Measurements from ENCODE around the gene ANO10. TPM values are rescaled to one million over a fixed set of nuclear protein-coding genes. Genes with fewer than 3 reads are reported as not detected.

Gene ANO10
- total RNA-seq, 2 donors from 2014 or later = 6.8 to 7.9 TPM

DNA sequence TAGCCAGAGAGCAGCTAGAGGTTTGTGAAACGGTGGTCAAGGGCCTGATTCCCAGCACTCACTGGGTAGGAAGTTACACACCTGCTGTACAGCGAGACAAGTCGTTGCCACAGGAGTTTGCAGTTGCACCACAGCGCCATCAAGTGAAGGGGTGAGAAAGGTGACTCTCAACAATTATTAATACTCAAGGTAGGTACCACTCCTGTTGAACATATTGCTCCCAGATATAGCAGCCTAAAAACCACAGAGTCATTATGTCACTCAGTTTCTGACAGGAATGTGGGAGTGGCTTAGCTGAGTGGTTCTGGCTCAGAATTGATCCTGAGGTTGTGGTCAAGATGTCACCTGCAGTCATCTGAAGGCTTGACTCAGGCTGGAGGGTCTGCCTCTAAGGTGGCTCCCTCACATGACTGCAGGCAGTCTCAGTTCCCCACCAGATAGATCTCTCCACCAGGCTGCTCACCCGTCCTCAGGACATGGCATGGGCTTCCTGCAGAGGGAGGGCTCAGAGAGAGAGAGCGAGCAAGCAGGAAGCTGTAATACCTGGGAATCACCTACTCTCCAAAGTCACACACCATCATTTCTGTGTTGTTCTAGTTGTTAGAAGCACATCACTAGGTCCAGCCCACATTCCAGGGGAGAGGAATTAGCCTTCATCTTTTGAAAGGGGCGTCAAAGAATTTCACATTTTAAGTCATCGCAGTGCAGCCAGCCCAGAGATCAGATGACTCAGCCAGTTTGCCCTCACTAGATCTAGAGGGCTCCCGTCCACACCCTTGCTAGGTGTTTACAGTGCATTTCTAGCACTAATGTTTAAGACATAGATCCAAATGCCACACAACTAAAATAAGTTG lies 17.0 kb upstream of the ANO10 start:
- ATAC-seq (peak; percentile 44 to 52), DNase-seq (ENCODE audit: low spot score in 2 of 2) (peak in 1 of 2 donors; percentile 39)
- Mint-ChIP-seq H3K27ac (peak overlapping the region in 1 of 2 donors; percentile 52), H3K9me3 (no peaks in the 10 kb centered on the region), H3K36me3 (no peaks in the 10 kb centered on the region)

DNA sequence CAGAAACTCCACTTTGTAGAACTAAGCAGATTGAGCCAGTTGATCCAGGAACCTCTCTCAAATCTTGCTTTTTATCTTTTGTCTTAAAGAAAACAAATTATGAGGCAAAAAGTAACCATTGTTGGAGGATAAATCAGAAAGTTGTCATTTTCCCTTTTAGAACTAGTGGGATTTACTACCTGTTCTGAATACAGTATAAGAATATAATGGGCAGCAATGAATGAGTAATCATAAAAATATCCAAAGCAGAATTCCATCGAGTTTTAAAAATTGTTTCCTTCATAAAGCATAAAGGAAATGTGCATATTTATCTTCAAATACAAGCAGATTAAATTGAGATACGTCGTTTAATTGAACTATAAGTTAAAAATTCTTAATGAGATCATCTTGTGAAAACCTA lies 15.9 kb upstream of the ANO10 start:
- no peak overlapping the region for H3K27ac Mint-ChIP-seq
- no peaks in the 10 kb centered on the region for H3K36me3 Mint-ChIP-seq
- no peaks in the 10 kb centered on the region for H3K9me3 Mint-ChIP-seq
- no peak for ATAC-seq
- no peak for DNase-seq (ENCODE audit: low spot score in 2 of 2)

DNA sequence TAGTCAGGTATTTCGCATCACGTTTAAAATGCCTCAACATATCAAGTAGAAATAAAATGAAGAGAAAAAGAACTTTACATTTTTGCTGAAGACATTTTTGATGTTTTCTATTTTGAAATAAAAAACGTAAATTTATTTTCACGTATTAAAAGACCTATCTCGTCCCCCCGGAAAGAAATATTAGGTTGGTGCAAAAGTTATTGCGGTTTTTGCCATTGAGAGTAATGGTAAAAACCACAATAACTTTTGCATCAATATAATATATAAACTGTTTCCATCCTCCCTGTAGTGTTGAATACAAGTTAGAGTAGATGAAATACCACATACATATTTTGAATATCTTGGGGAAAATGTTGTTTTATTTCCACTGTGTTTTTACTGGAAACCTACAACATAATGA lies 11.2 kb upstream of the ANO10 start:
- Mint-ChIP-seq H3K36me3 (peaks cover 0 to 16% of the 10 kb centered on the region in 2 donors), H3K9me3 (peaks cover 7 to 13% of the 10 kb centered on the region in 2 donors), H3K27ac (no peak overlapping the region)
- ATAC-seq (no peak), DNase-seq (ENCODE audit: low spot score in 2 of 2) (no peak)

DNA sequence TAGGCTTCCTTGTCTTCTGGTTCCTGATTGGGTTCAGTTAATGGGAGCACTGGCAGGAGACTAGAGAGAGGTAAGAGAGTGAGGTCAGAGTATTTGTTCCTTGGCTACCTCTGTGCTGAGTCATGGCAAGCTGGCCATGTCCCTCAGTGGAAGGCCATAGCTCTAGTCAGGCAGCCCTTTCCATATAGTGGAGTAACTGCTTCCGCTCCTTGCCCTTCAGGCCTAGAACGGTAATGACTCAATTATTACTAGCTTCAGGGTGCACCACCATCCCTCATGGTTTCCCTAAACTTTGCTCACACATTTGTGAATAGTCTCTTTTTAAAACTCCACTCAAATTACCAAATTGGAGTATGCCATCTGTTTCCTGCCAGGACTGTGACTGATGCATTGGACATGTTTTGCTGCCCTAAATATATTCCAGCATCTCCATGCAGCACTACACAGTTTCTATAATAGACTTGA lies 10.5 kb upstream of the ANO10 start:
- no peak for ATAC-seq
- no peak for DNase-seq (ENCODE audit: low spot score in 2 of 2)
- peaks cover 7 to 13% of the 10 kb centered on the region in 2 donors for H3K9me3 Mint-ChIP-seq
- peaks cover 0 to 16% of the 10 kb centered on the region in 2 donors for H3K36me3 Mint-ChIP-seq
- H3K27ac Mint-ChIP-seq = no peak overlapping the region

DNA sequence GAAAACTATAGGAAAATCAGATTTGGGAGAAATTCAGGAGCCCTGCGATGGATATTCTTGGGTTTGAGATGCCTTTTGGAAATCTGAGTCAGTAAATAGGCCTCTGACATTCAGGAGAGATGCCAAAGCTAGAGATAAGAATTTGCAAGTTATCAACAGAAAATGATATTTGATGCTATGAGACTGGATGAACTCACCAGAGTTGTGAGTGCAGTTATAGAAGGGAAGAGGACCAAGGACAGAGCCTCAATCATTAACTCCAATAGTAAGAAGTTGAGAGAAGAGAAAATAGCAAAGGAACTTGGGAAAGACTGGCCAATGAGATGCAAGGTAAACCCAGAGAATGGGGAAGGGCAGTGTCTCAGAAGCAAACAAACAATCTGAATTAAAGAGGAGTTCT lies 7.9 kb upstream of the ANO10 start:
- H3K27ac Mint-ChIP-seq = peak overlapping the region in 1 of 2 donors; percentile 29
- no peak for DNase-seq (ENCODE audit: low spot score in 2 of 2)

DNA sequence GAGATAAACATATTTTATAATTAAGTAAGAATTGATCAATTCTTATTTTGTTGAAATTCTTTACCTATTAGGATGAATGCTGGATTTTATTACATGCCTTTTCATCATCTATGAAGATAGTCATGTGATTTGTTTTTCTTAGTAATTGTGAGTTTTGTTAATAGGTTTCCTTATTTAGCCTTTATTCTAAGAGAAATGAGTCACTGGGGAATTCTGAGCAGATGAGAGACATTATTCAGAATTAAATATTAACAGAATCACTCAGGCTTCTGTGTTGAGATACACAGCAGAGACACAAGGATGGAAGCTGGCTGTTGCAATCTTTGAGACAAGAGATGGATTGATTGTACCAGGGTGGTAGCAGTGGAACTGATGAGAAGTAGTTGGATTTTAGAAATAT lies 7.4 kb upstream of the ANO10 start:
- ATAC-seq = no peak
- Mint-ChIP-seq H3K36me3 (peaks cover 0 to 16% of the 10 kb centered on the region in 2 donors), H3K27ac (peak overlapping the region in 1 of 2 donors; percentile 29), H3K9me3 (peaks cover 7 to 13% of the 10 kb centered on the region in 2 donors)
- DNase-seq (ENCODE audit: low spot score in 2 of 2) = no peak

More for the DNA sequence above, 7.9 kb upstream of the ANO10 start:
- Mint-ChIP-seq H3K9me3 (peaks cover 7 to 13% of the 10 kb centered on the region in 2 donors), H3K36me3 (peaks cover 0 to 16% of the 10 kb centered on the region in 2 donors)
- no peak for ATAC-seq

DNA sequence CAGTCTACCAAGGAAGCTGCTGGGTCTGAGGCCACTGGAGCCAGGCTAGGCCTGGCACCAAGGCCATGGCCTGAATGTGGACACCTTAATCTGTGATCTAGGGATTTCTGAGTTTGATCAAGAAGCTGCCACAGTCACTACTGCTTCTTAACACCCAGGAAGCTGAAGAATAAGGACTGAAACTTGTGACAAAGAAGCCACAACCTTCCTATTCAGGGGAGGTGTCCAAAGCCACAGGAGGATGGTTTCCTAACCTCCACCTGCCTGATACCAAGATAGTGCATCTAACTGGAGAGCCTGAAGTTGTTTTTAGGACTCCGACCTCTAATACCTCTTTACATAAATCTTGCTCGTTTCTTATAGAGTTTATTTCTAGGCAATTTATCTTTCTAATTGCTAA lies 5.5 kb upstream of the ANO10 start:
- Mint-ChIP-seq H3K9me3 (peaks cover 7 to 13% of the 10 kb centered on the region in 2 donors), H3K27ac (no peak overlapping the region), H3K36me3 (peaks cover 0 to 16% of the 10 kb centered on the region in 2 donors)
- DNase-seq (ENCODE audit: low spot score in 2 of 2) (no peak), ATAC-seq (peak; percentile 78 to 91)

DNA sequence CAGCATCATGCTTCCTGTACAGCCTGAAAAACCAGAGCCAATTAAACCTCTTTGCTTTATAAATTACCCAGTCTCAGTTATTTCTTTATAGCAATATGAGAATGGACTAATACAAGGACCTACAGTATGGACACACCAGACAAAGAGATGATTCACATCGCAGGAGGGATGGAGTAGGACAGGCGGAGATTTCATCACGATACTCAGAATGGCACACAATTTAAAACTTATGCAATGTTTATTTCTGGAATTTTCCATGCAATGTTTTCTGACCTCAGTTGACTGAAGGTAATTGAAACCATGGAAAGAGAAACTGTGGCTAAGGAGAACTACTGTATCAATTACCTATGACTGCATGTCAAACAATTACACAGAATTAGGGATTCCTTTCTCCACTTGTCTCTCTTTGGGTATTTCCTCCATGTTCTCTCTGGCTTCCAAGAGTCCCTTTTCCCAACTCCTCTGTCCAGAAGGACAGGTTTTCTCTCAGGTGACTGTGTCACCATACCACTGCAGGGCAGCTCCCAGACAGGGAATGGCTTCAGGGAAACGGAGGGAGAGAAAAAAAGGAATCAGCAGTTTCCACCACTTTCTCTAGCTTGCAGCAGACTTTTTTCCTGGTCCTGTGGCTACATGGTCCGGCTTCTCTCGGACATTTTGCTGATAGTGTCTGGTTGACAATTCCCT lies 3.0 kb upstream of the ANO10 start:
- Mint-ChIP-seq H3K27ac (no peak overlapping the region), H3K36me3 (peaks cover 0 to 16% of the 10 kb centered on the region in 2 donors), H3K9me3 (peaks cover 5 to 12% of the 10 kb centered on the region in 2 donors)
- no peak for ATAC-seq
- DNase-seq (ENCODE audit: low spot score in 2 of 2) = no peak

DNA sequence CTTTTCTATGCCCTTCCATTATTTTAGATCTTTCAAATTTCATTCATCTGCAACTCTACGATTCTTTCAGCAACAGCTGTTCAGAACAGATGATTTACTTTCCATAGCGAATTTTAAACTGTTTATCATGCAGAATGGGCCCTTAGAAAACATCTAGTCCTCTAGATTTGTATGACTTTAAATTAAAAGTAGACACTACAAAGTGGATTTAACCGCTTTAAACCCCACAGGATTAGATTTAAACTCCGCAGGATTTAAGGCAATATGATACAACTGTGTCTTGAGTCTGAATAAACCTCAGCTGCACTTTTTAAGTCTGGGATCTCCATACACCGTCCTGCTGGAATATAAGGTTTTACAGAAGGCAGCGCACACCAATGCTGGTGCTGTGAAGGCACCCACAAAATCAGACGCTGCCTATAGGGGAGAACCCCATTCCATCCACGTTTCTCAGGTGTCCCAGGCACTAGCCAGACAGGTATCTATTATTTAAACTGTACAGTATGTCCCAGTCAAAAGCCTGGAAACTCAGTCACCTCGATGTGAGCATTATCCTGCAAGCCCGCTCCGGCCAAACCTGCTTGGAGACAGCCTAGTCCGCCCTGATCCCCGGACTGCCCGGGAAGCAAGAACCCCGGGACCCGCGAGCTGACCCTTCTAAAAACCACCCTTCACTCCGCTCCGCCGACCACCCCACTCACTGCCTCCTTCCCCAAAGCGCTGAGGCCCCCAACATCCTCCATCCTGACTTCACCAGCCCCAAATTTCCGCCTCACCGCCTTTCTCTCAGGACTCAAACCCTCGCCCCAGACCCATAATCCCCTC lies 768 bp downstream of the ANO10 start:
- peak overlapping the region; percentile 40 to 59 for H3K27ac Mint-ChIP-seq
- ATAC-seq (no peak), DNase-seq (ENCODE audit: low spot score in 2 of 2) (peak in 1 of 2 donors; percentile 55)

DNA sequence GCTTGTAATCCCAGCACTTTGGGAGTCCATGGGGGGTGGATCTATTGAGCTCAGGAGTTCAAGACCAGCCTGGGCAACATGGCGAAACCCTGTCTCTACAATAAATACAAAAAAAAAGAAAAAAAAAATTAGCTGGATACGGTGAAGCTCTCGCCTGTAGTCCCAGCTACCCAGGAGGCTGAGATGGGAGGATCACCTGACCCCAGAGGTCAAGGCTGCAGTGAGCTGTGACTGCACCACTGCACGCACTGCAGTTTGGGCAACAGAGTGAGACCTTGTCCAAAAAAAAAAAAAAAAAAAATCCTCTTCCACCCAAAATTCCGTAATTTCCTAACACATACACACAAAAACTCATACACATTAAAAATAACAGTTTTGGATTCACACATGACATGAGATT lies 2.2 kb downstream of the ANO10 start:
- ATAC-seq = no peak
- Mint-ChIP-seq H3K27ac (no peak overlapping the region), H3K36me3 (no peaks in the 10 kb centered on the region), H3K9me3 (no peaks in the 10 kb centered on the region)
- no peak for DNase-seq (ENCODE audit: low spot score in 2 of 2)

More for the DNA sequence above, 768 bp downstream of the ANO10 start:
- H3K36me3 Mint-ChIP-seq = no peaks in the 10 kb centered on the region
- no peaks in the 10 kb centered on the region for H3K9me3 Mint-ChIP-seq

DNA sequence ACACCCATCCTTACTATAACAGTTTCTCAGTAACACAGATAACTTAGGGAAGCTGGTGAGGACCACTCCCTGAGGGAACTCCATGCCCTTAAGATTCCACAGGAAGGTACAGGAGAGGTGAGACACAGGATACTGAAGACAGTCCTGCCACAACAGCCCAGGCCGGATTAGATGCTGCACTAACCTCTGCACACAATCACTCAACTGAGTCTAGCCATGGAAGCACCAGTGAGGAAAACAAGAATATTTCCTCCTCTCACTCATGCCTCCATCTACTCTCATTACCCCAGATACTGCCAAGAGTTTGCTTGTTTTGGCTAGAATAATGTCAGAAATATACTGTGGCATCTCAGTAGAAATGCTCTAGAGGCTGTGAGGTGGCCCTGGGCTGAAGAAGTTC lies 3.7 kb downstream of the ANO10 start:
- Mint-ChIP-seq H3K9me3 (no peaks in the 10 kb centered on the region), H3K27ac (no peak overlapping the region), H3K36me3 (no peaks in the 10 kb centered on the region)
- DNase-seq (ENCODE audit: low spot score in 2 of 2) = no peak
- no peak for ATAC-seq

DNA sequence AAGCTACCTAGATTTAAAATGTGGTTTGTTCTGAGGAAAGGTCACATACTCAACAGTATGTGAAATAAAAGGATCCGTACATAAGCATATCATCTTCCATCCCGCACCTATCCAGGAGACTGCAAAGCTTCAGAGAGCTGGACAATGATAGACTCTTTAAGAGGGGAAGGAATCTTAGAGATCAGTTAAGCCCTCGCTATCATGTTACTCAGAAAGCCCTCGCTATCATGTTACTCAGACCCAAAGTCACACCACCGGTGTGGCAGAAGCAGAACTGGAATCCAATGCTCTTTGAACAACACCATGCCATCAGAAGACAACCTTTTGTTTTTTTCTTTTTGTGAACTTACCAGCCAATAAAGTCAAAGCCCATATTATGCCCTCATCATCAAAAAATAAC lies 5.8 kb downstream of the ANO10 start:
- Mint-ChIP-seq H3K27ac (no peak overlapping the region), H3K36me3 (no peaks in the 10 kb centered on the region), H3K9me3 (no peaks in the 10 kb centered on the region)
- ATAC-seq (no peak), DNase-seq (ENCODE audit: low spot score in 2 of 2) (no peak)

DNA sequence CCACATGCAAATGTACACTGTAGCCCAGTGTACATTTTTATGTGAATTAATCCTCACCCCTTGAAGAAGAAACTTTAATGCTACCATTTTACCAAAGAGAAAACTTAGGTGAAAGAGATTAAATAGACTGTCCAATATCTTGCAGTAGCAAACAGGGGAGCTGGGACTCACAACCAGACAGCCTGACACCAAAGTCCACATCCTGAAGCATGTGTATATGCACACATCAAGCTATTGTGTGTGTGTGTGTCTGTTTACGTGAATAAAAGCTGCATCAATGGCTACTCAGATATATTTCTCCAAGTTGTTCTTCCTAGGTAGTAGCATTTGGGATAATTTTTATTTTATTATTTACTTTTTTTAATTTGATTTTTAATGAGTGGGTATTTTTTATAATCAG lies 6.7 kb downstream of the ANO10 start:
- Mint-ChIP-seq H3K36me3 (no peaks in the 10 kb centered on the region), H3K9me3 (no peaks in the 10 kb centered on the region), H3K27ac (no peak overlapping the region)
- DNase-seq (ENCODE audit: low spot score in 2 of 2) = no peak
- ATAC-seq = no peak

DNA sequence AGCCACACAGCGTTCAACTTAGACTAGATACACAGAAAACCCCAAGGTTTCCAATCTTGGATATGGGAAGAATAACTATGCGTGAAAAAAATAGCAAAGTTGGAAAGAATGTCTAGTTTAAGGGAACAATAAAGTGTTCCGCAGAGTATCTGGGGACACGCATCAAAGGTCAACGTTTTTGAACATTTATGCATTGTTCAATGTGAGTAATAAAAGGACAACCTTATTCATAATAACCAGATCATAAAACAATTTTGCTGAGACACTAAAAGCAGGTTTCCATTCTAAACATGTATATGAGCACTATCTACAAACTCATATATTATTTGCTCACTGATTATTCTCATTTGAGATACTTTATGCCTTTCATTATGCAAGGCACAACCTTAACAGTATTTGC lies 7.8 kb downstream of the ANO10 start:
- Mint-ChIP-seq H3K9me3 (no peaks in the 10 kb centered on the region), H3K27ac (no peak overlapping the region)

DNA sequence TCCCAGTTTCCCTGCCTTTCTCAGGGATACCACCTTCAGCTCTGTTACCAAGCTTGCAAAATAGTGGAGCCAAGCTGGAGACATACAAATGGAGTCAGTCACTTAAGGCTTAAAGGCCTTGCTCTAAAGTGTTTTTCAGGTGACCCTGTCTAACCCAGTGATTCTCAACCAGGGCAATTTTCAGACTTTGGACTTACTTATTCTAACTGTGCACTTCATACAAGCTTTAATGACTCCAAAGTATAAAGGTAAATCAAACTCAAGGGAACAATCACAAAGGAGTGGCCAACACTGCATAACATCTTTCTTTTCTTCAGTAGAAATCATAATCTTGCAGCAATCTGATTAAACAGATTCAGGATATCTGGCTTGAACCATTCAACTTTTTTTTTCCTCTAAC lies 9.4 kb downstream of the ANO10 start:
- no peaks in the 10 kb centered on the region for H3K9me3 Mint-ChIP-seq
- ATAC-seq = no peak
- no peaks in the 10 kb centered on the region for H3K36me3 Mint-ChIP-seq
- no peak for DNase-seq (ENCODE audit: low spot score in 2 of 2)
- no peak overlapping the region for H3K27ac Mint-ChIP-seq

More for the DNA sequence above, 7.8 kb downstream of the ANO10 start:
- no peaks in the 10 kb centered on the region for H3K36me3 Mint-ChIP-seq
- ATAC-seq (no peak), DNase-seq (ENCODE audit: low spot score in 2 of 2) (no peak)

DNA sequence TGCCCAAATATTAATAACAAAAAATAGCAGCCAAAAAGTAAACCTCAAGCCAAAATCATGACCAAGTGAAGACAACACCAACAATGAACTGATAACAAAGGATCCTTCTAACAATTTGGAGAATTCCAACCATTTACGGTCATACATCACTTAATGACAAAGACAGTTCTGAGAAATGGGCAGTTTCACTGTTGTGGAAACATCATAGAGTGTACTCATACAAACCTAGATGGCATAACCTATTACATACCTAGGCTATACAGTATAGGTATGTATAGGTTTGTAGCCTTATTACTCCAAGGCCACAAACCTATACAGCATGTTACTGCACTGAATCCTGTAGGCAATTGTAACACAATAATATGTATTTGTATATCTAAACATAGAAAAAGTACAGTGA lies 12.4 kb downstream of the ANO10 start:
- DNase-seq (ENCODE audit: low spot score in 2 of 2) (no peak), ATAC-seq (no peak)
- no peaks in the 10 kb centered on the region for H3K36me3 Mint-ChIP-seq
- H3K9me3 Mint-ChIP-seq = no peaks in the 10 kb centered on the region
- H3K27ac Mint-ChIP-seq = no peak overlapping the region

DNA sequence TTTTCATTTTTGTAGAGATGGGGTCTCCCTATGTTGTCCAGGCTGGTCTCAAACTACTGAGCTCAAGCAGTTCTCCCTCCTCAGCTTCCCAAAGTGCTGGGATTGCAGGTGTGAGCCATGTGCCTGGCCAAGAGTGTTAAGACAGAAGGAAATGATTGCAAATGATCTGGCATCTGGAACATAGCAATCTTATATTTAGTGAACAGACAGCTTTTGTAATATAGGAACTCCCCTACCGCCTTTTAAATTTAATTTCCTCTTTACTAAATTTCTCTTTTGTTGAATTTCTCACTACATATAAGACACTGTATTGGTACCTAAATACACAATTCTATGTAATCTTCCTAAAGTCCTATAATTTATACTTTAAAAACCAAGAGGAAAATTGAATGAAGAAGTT lies 13.1 kb downstream of the ANO10 start:
- no peak for ATAC-seq
- Mint-ChIP-seq H3K27ac (no peak overlapping the region), H3K9me3 (no peaks in the 10 kb centered on the region), H3K36me3 (no peaks in the 10 kb centered on the region)
- DNase-seq (ENCODE audit: low spot score in 2 of 2) = no peak

Measured in activated naive CD4-positive, alpha-beta T cell treated with anti-CD3 and anti-CD28 coated beads, Interleukin-2, amount 50 U/mL, for 72 hours (primary cell).